ENCODE results near the gene TRIM72.
"Not testable (repeated sequence)": the region's sequence is repeated elsewhere in the genome, so short reads cannot be mapped to it uniquely, and the experiment has no call there.

The TRIM72 gene

GRCh38 chr16:31260136-31260931, 46.4 kb downstream of the TRIM72 start:
- DNase-seq: no peak

- DNase-seq: no peak
Measured at GRCh38 chr16:31262084-31262483, 48.2 kb downstream of the TRIM72 start.

- DNase-seq: no peak
Measured at GRCh38 chr16:31265329-31266245, 51.7 kb downstream of the TRIM72 start.

- DNase-seq: no peak
Measured at GRCh38 chr16:31267332-31268032, 53.6 kb downstream of the TRIM72 start.

GRCh38 chr16:31268033-31268365, 54.1 kb downstream of the TRIM72 start:
- DNase-seq: no peak

GRCh38 chr16:31268891-31269290, 55.0 kb downstream of the TRIM72 start:
- DNase-seq: no peak

GRCh38 chr16:31269541-31269940, 55.6 kb downstream of the TRIM72 start:
- DNase-seq: no peak

GRCh38 chr16:31269973-31270372, 56.1 kb downstream of the TRIM72 start:
- DNase-seq: not testable (repeated sequence)

- no peak for DNase-seq
Measured at GRCh38 chr16:31270795-31271194, 56.9 kb downstream of the TRIM72 start.

GRCh38 chr16:31271621-31272190, 57.8 kb downstream of the TRIM72 start:
- no peak for DNase-seq

- DNase-seq: no peak
Measured at GRCh38 chr16:31273187-31273586, 59.3 kb downstream of the TRIM72 start.

- DNase-seq: no peak
Measured at GRCh38 chr16:31273676-31274075, 59.8 kb downstream of the TRIM72 start.

- DNase-seq: no peak
Measured at GRCh38 chr16:31274831-31275816, 61.2 kb downstream of the TRIM72 start.

GRCh38 chr16:31276600-31276999, 62.7 kb downstream of the TRIM72 start:
- DNase-seq: no peak

GRCh38 chr16:31277659-31278260, 63.8 kb downstream of the TRIM72 start:
- DNase-seq: no peak

- not testable (repeated sequence) for DNase-seq
Measured at GRCh38 chr16:31278853-31279252, 64.9 kb downstream of the TRIM72 start.
